Smooth muscle cell (in vitro differentiated cells): Measurements from ENCODE around the gene PCDHGA3. TPM values are rescaled to one million over a fixed set of nuclear protein-coding genes. Genes with fewer than 3 reads are reported as not detected.

Experiments
- DNase-seq: peaks from one replicate; lab custom pipeline; 2025; ENCODE audit not compliant: unreplicated experiment; lab: John Stamatoyannopoulos, UW
- H2AFZ ChIP-seq: fragments of 200-600 bp; sonication (generic); 2 replicates; pipeline ENCODE4 v1.6.0; 2016; ENCODE audit warnings: antibody characterized with exemption, low read depth, mild to moderate bottlenecking
- H3F3A ChIP-seq: fragments of 200-600 bp; sonication (generic); 2 replicates; pipeline ENCODE4 v1.6.0; 2017; ENCODE audit warnings: antibody characterized with exemption, low read depth
- H3K27ac ChIP-seq: fragments of 200-600 bp; sonication (generic); 2 replicates; pipeline ENCODE4 v1.5.1; 2016; ENCODE audit warnings: low read depth, mild to moderate bottlenecking
- H3K27me3 ChIP-seq: fragments of 200-600 bp; sonication (generic); 2 replicates; pipeline ENCODE4 v1.6.1; 2016; ENCODE audit warnings: low read depth, mild to moderate bottlenecking
- H3K36me3 ChIP-seq: fragments of 200-600 bp; sonication (generic); 2 replicates; pipeline ENCODE4 v1.5.1; 2016; ENCODE audit warnings: low read depth
- H3K4me1 ChIP-seq: fragments of 200-600 bp; sonication (generic); 2 replicates; pipeline ENCODE4 v1.5.1; 2016; ENCODE audit warnings: low read depth
- H3K4me2 ChIP-seq: fragments of 200-600 bp; sonication (generic); 2 replicates; pipeline ENCODE4 v1.6.0; 2016; ENCODE audit warnings: mild to moderate bottlenecking
- H3K4me3 ChIP-seq: fragments of 200-600 bp; sonication (generic); 2 replicates; pipeline ENCODE4 v1.5.1; 2016; ENCODE audit warnings: mild to moderate bottlenecking
- H3K79me2 ChIP-seq: fragments of 200-600 bp; sonication (generic); 2 replicates; pipeline ENCODE4 v1.6.0; 2016; ENCODE audit warnings: low read depth, mild to moderate bottlenecking
- H3K9ac ChIP-seq: fragments of 200-600 bp; sonication (generic); 2 replicates; pipeline ENCODE4 v1.6.0; 2016; ENCODE audit warnings: low read depth
- H3K9me3 ChIP-seq: fragments of 200-600 bp; sonication (generic); replicated peaks from 2 replicates; pipeline ENCODE4 v1.5.1; 2016; ENCODE audit warnings: low read depth
- H4K20me1 ChIP-seq: fragments of 200-600 bp; sonication (generic); 2 replicates; pipeline ENCODE4 v1.6.0; 2016; ENCODE audit warnings: low read depth
- CTCF ChIP-seq: fragments of 200-600 bp; sonication (generic); IDR thresholded peaks from 2 replicates; pipeline ENCODE4 v1.5.1; 2017; ENCODE audit warnings: borderline replicate concordance, mild to moderate bottlenecking, antibody characterized with exemption; ENCODE audit not compliant: insufficient read depth, poor library complexity, severe bottlenecking
- WGBS: methylation state at CpG from one replicate; pipeline ENCODE4 v1.1.7; 2016; ENCODE audit warnings: low lambda C conversion rate; 5-methylcytosine and 5-hydroxymethylcytosine counted together
- polyA plus RNA-seq: library from polyadenylated mRNA; unstranded; fragments of >200 nt; fragmentation: Nextera tagmentation; extraction: Ambion mirVana; gene quantifications from 2 replicates; pipeline ENCODE4 v1.2.1, GENCODE V29; 2016
- total RNA-seq: library from RNA; depleted of rRNA; stranded (reverse); fragments of >200 nt; gene quantifications from 2 replicates; pipeline ENCODE4 v1.2.3, GENCODE V29; 2014

PCDHGA3 gene
- not detected in 2 replicates for total RNA-seq
- polyA plus RNA-seq: not detected in 2 replicates

DNA sequence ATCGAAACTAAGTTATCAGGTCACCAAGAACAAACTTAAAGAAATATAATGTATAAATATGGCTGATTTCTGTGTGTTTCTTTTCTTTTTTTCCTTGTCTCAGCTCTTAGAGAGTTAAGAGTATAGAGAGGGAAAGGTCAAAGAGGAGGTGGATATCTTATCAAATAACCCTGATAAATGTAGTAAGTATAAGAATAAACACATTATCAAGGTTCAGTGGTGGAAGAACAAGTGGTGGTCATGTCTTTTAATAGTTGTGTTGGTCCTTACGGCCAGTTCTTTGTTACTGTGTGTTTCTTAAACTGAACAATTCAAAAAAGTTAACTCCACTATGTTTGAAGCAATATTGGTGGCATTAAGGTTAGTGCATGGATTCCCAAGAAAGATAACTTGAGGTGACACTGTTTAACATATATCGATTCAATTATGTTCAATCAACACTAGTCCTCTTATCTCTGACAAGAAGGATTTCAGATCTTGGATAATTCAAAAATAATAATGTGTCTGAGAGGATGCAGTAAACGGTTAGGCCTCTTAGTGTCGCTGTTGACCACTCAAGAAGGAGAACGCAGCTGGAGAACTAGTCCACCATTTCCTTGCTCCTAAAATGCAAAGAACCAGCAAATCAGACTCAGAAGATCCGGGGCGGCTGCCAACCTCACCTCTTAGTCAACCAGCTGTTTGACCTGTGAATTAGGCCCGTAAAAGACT, at the start of gene PCDHGA3:
Gene PCDHGA3, plus strand, starts transcription at position 588 of the 711 bp plus-strand sequence. CDS start 205 bp downstream, outside the sequence.
- no peaks in the 10 kb centered on the region for H4K20me1 ChIP-seq
- no peak within 1 kb of the TSS for H3K27ac ChIP-seq
- H3K79me2 ChIP-seq: no peaks in the 10 kb centered on the region
- H3F3A ChIP-seq: no peaks in the 10 kb centered on the region
- H3K4me3 ChIP-seq: no peak within 1 kb of the TSS
- H3K4me1 ChIP-seq: no peaks in the 10 kb centered on the region
- DNase-seq: no peak
- H2AFZ ChIP-seq: no peak within 1 kb of the TSS
- no peaks in the 10 kb centered on the region for H3K27me3 ChIP-seq
- WGBS: 79% methylated on average over 9 of the region's 9 CpGs
- H3K9ac ChIP-seq: no peak within 1 kb of the TSS
- H3K4me2 ChIP-seq: no peak within 1 kb of the TSS
- no peaks in the 10 kb centered on the region for H3K36me3 ChIP-seq
- peaks cover 12% of the 10 kb centered on the region for H3K9me3 ChIP-seq
- no peak for TF ChIP-seq CTCF

DNA sequence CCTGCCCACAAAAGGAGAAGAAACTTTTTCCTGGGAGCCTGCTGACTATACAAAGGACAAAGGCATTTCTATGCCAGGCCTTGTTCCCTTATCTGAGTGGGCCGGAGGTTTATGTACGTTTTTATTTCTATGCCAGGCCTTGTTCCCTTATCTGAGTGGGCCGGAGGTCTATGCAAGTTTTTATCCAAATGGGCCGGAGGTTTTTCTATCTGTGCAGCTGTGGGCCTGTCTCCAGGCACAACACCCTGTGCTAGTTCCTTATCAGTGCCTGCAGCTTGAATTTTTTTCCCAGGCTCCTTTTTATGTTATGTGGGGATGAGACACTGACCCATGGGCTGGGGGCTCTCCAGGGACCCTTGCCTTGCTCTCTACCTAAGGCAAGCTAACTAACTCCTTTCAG, 45.3 kb upstream of the PCDHGA3 start:
- no peaks in the 10 kb centered on the region for H3F3A ChIP-seq
- WGBS: 27% methylated on average over 4 of the region's 4 CpGs
- no peak overlapping the region for H3K4me3 ChIP-seq
- no peaks in the 10 kb centered on the region for H3K27me3 ChIP-seq
- peaks cover 3% of the 10 kb centered on the region for H3K79me2 ChIP-seq
- no peaks in the 10 kb centered on the region for H3K4me1 ChIP-seq
- H3K9ac ChIP-seq: no peak overlapping the region
- H3K36me3 ChIP-seq: peaks cover 8% of the 10 kb centered on the region
- H3K4me2 ChIP-seq: no peak overlapping the region
- H4K20me1 ChIP-seq: no peaks in the 10 kb centered on the region
- no peak for DNase-seq
- H3K9me3 ChIP-seq: peaks cover 9% of the 10 kb centered on the region
- TF ChIP-seq CTCF: no peak
- H3K27ac ChIP-seq: no peak overlapping the region
- no peak overlapping the region for H2AFZ ChIP-seq

DNA sequence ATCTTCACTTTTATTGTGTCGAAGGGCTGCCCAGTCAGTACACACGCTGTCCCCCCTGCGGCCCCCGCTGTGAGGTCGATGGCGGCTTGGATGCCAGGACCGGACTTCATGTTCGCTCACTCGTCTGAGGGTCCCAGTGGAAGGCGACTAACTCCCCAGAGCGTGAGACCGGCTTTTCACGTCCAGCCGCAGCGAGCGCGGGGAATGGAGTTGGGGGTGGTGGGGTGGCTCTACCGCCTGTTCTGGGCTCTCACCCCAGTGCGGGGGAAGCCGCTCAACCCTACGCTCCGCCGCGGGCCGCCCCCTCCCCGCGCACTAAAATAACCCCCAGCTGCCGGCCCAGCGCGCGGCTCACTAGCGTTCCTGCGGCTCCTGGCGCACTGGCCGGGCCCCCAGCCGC, 39.9 kb upstream of the PCDHGA3 start, which contains the start of gene SLC25A2:
Gene SLC25A2, minus strand, starts transcription at position 294 of the 400 bp plus-strand sequence. Its CDS starts 184 bp downstream, at position 110.
- no peak within 1 kb of the TSS for H3K9ac ChIP-seq
- 99% methylated on average over 30 of the region's 36 CpGs for WGBS
- no peaks in the 10 kb centered on the region for H3F3A ChIP-seq
- H3K27ac ChIP-seq: no peak within 1 kb of the TSS
- no peak within 1 kb of the TSS for H3K4me3 ChIP-seq
- no peak within 1 kb of the TSS for H3K4me2 ChIP-seq
- H3K4me1 ChIP-seq: no peaks in the 10 kb centered on the region
- no peaks in the 10 kb centered on the region for H4K20me1 ChIP-seq
- H3K9me3 ChIP-seq: peaks cover 3% of the 10 kb centered on the region
- no peak within 1 kb of the TSS for H2AFZ ChIP-seq
- no peaks in the 10 kb centered on the region for H3K27me3 ChIP-seq
- no peak for TF ChIP-seq CTCF
- DNase-seq: no peak
- no peaks in the 10 kb centered on the region for H3K79me2 ChIP-seq
- H3K36me3 ChIP-seq: peaks cover 12% of the 10 kb centered on the region

- Histone ChIP-seq H3K27me3 (no peaks in the 10 kb centered on the region), H3F3A (no peaks in the 10 kb centered on the region), H3K9ac (no peak overlapping the region), H4K20me1 (no peaks in the 10 kb centered on the region), H3K27ac (no peak overlapping the region), H2AFZ (no peak overlapping the region), H3K4me2 (no peak overlapping the region), H3K79me2 (no peaks in the 10 kb centered on the region), H3K36me3 (peaks cover 12% of the 10 kb centered on the region), H3K4me1 (no peaks in the 10 kb centered on the region), H3K4me3 (no peak overlapping the region), H3K9me3 (peaks cover 8% of the 10 kb centered on the region)
- 97% methylated on average over 1 of the region's 1 CpG for WGBS
- no peak for TF ChIP-seq CTCF
- no peak for DNase-seq
These were observed 37.0 kb upstream of the PCDHGA3 start for GRCh38 chr5:141306630-141307029.
